ENCODE data around the gene GADL1.

The GADL1 gene

GRCh38 chr3:30719536-30719935, 174.9 kb downstream of the GADL1 start:
- no peak for FAIRE-seq

- no peak for FAIRE-seq
These were observed 180.5 kb downstream of the GADL1 start for GRCh38 chr3:30713885-30714503.

GRCh38 chr3:30712991-30713390, 181.5 kb downstream of the GADL1 start:
- no peak for FAIRE-seq

- FAIRE-seq: peak; percentile 68
These were observed 182.6 kb downstream of the GADL1 start for GRCh38 chr3:30711867-30712266.

GRCh38 chr3:30711151-30711550, 183.3 kb downstream of the GADL1 start:
- FAIRE-seq: no peak

GRCh38 chr3:30710017-30710416, 184.4 kb downstream of the GADL1 start:
- FAIRE-seq: no peak

GRCh38 chr3:30708472-30708871, 186.0 kb downstream of the GADL1 start:
- FAIRE-seq: no peak

GRCh38 chr3:30707825-30708224, 186.6 kb downstream of the GADL1 start:
- FAIRE-seq: no peak

- FAIRE-seq: no peak
These were observed 189.2 kb downstream of the GADL1 start for GRCh38 chr3:30704931-30705890.

GRCh38 chr3:30702828-30703397, 191.5 kb downstream of the GADL1 start:
- FAIRE-seq: no peak

- no peak for FAIRE-seq
These were observed 192.2 kb downstream of the GADL1 start for GRCh38 chr3:30702038-30702827.

GRCh38 chr3:30700702-30701321, 193.6 kb downstream of the GADL1 start:
- no peak for FAIRE-seq

- no peak for FAIRE-seq
These were observed 194.5 kb downstream of the GADL1 start for GRCh38 chr3:30699927-30700326.

- no peak for FAIRE-seq
These were observed 195.9 kb downstream of the GADL1 start for GRCh38 chr3:30698549-30698948.

- no peak for FAIRE-seq
These were observed 197.6 kb downstream of the GADL1 start for GRCh38 chr3:30696896-30697295.

- FAIRE-seq: no peak
These were observed 198.1 kb downstream of the GADL1 start for GRCh38 chr3:30696403-30696819.

GRCh38 chr3:30695302-30696061, 199.0 kb downstream of the GADL1 start:
- no peak for FAIRE-seq

- FAIRE-seq: no peak
These were observed 199.8 kb downstream of the GADL1 start for GRCh38 chr3:30694668-30695067.

- FAIRE-seq: no peak
These were observed 200.3 kb downstream of the GADL1 start for GRCh38 chr3:30694148-30694547.

GRCh38 chr3:30693470-30694120, 200.9 kb downstream of the GADL1 start:
- peak; percentile 94 for FAIRE-seq

- no peak for FAIRE-seq
These were observed 201.8 kb downstream of the GADL1 start for GRCh38 chr3:30692498-30693130.
